OCI-LY1 (cell line): Measurements from ENCODE around the gene BPHL.

Experiments used
- H2AFZ ChIP-seq: fragments of 200-600 bp; sonication (generic), shearing (Covaris generic); 2 replicates; pipeline ENCODE4 v1.6.0; 2014; ENCODE audit warnings: antibody characterized with exemption, mild to moderate bottlenecking, low read length
- H3F3A ChIP-seq: fragments of 200-600 bp; sonication (generic), shearing (Covaris generic); 2 replicates; pipeline ENCODE4 v1.6.0; 2014; ENCODE audit warnings: mild to moderate bottlenecking, antibody characterized with exemption, low read length, moderate library complexity; ENCODE audit not compliant: insufficient read depth
- H3K27ac ChIP-seq: fragments of 200-600 bp; sonication (generic); 2 replicates; pipeline ENCODE4 v1.5.1; 2014; ENCODE audit warnings: low read length, mixed run types, mild to moderate bottlenecking, low read depth; ENCODE audit not compliant: poor library complexity, severe bottlenecking
- H3K27me3 ChIP-seq: fragments of 200-600 bp; sonication (generic); 2 replicates; pipeline ENCODE4 v1.6.0; 2014; ENCODE audit warnings: antibody characterized with exemption, mild to moderate bottlenecking, low read length, moderate library complexity; ENCODE audit not compliant: insufficient read depth
- H3K36me3 ChIP-seq: fragments of 200-600 bp; sonication (generic); 2 replicates; pipeline ENCODE4 v1.6.1; 2014; ENCODE audit warnings: mild to moderate bottlenecking, antibody characterized with exemption, low read length, moderate library complexity, mixed read lengths; ENCODE audit not compliant: insufficient read depth
- H3K4me1 ChIP-seq: fragments of 200-600 bp; sonication (generic); 2 replicates; pipeline ENCODE4 v1.5.1; 2014; ENCODE audit warnings: mild to moderate bottlenecking, low read length, moderate library complexity; ENCODE audit not compliant: insufficient read depth, severe bottlenecking
- H3K4me2 ChIP-seq: fragments of 200-600 bp; sonication (generic), shearing (Covaris generic); 2 replicates; pipeline ENCODE4 v1.6.1; 2014; ENCODE audit warnings: low read length
- H3K4me3 ChIP-seq: fragments of 200-600 bp; sonication (generic); 2 replicates; pipeline ENCODE4 v1.5.1; 2014; ENCODE audit warnings: low read length, low read depth, mild to moderate bottlenecking, mixed read lengths; ENCODE audit not compliant: poor library complexity, severe bottlenecking
- H3K79me2 ChIP-seq: fragments of 200-600 bp; shearing (Covaris generic); 2 replicates; pipeline ENCODE4 v1.6.1; 2016; ENCODE audit warnings: mixed run types, low read length, mixed read lengths; ENCODE audit not compliant: insufficient read depth
- H3K9ac ChIP-seq: fragments of 200-600 bp; sonication (generic), shearing (Covaris generic); 2 replicates; pipeline ENCODE4 v1.6.1; 2014; ENCODE audit warnings: mild to moderate bottlenecking, low read length, mixed read lengths
- H3K9me2 ChIP-seq: fragments of 200-600 bp; sonication (generic), shearing (Covaris generic); 2 replicates; pipeline ENCODE4 v1.6.1; 2014; ENCODE audit warnings: low read depth, mild to moderate bottlenecking, low read length, mixed read lengths
- H3K9me3 ChIP-seq: fragments of 200-600 bp; shearing (Covaris generic); 2 replicates; pipeline ENCODE4 v1.6.1; 2014; ENCODE audit warnings: low read length, mixed read lengths
- H4K20me1 ChIP-seq: fragments of 200-600 bp; sonication (generic), shearing (Covaris generic); 2 replicates; pipeline ENCODE4 v1.6.0; 2016; ENCODE audit warnings: mild to moderate bottlenecking, low read length; ENCODE audit not compliant: insufficient read depth
- EZH2 ChIP-seq: fragments of 200-600 bp; sonication (generic), shearing (Covaris generic); IDR thresholded peaks from 2 replicates; pipeline ENCODE4 v1.8.0; 2017; ENCODE audit warnings: borderline replicate concordance, mixed run types, mild to moderate bottlenecking, antibody characterized with exemption, low read length, moderate library complexity, mixed read lengths
- TF ChIP-seq, protein P1 (sequence below): fragments of 200-600 bp; sonication (generic), shearing (Covaris generic); IDR thresholded peaks from 2 replicates; pipeline ENCODE4 v1.5.1; 2017; ENCODE audit warnings: mild to moderate bottlenecking, antibody characterized with exemption, low read length, moderate library complexity, mixed read lengths

Gene BPHL

DNA sequence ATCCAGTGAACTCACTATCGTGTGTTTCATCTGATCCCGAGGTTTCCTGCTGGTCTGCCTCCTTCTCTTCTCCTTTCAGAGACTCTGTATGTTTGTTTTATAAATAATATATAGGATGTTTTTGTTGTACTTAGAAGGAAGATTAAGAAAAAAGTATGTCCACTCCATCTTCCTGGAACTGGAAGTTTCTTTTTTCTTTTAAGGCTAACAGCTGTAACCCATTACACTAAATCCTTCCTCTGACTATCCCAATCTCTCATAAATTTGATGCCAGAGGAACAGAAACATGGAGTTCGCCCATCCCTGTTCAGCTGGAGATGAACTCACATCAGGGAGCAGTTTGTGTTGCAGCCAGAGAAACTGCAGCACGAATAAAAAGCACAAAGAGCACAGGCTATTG is 29.5 kb upstream of the BPHL start:
- H3K4me1 ChIP-seq: no peaks in the 10 kb centered on the region
- no peak overlapping the region for H3K9ac ChIP-seq
- peaks cover 9% of the 10 kb centered on the region; the same call in 1 of the 2 replicates for H3F3A ChIP-seq
- no peak overlapping the region for H3K27ac ChIP-seq
- peaks cover 68% of the 10 kb centered on the region for H3K36me3 ChIP-seq
- no peak overlapping the region for H3K4me2 ChIP-seq
- H4K20me1 ChIP-seq: no peaks in the 10 kb centered on the region
- no peak for TF ChIP-seq EZH2
- TF ChIP-seq, protein P1, sequence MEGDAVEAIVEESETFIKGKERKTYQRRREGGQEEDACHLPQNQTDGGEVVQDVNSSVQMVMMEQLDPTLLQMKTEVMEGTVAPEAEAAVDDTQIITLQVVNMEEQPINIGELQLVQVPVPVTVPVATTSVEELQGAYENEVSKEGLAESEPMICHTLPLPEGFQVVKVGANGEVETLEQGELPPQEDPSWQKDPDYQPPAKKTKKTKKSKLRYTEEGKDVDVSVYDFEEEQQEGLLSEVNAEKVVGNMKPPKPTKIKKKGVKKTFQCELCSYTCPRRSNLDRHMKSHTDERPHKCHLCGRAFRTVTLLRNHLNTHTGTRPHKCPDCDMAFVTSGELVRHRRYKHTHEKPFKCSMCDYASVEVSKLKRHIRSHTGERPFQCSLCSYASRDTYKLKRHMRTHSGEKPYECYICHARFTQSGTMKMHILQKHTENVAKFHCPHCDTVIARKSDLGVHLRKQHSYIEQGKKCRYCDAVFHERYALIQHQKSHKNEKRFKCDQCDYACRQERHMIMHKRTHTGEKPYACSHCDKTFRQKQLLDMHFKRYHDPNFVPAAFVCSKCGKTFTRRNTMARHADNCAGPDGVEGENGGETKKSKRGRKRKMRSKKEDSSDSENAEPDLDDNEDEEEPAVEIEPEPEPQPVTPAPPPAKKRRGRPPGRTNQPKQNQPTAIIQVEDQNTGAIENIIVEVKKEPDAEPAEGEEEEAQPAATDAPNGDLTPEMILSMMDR: no peak
- H2AFZ ChIP-seq: no peak overlapping the region
- H3K9me3 ChIP-seq: peaks cover 15% of the 10 kb centered on the region
- H3K9me2 ChIP-seq: no peaks in the 10 kb centered on the region
- H3K27me3 ChIP-seq: no peaks in the 10 kb centered on the region
- H3K79me2 ChIP-seq: no peaks in the 10 kb centered on the region
- no peak overlapping the region for H3K4me3 ChIP-seq

DNA sequence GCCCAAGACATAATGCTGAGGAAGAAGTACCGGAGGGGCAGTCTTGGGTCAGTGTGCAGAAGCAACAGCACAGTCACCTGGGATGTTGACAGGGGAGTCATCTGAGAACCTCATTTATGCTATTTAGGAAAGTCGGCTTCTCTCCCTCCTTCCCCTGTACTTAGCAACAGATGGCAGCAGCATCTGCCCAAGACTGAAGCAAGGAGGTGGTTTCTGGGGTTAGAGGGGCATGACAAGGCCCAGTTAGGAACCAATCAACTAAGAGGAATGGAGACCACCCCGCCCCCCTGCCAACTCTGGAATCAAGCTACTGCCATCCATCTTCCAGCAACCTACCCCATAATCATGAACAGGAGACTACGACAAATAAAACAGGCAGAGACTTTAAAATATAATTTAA is 28.5 kb upstream of the BPHL start:
- no peak overlapping the region for H3K4me2 ChIP-seq
- no peaks in the 10 kb centered on the region for H3K4me1 ChIP-seq
- no peak overlapping the region for H3K27ac ChIP-seq
- H3K9me2 ChIP-seq: no peaks in the 10 kb centered on the region
- H3K9me3 ChIP-seq: peaks cover 20% of the 10 kb centered on the region
- no peaks in the 10 kb centered on the region for H3K27me3 ChIP-seq
- no peak overlapping the region for H3K4me3 ChIP-seq
- H3K36me3 ChIP-seq: peaks cover 67% of the 10 kb centered on the region
- TF ChIP-seq, protein P1: no peak
- TF ChIP-seq EZH2: no peak
- peaks cover 9% of the 10 kb centered on the region; the same call in 1 of the 2 replicates for H3F3A ChIP-seq
- H3K9ac ChIP-seq: no peak overlapping the region
- no peak overlapping the region for H2AFZ ChIP-seq
- H4K20me1 ChIP-seq: no peaks in the 10 kb centered on the region
- no peaks in the 10 kb centered on the region for H3K79me2 ChIP-seq

DNA sequence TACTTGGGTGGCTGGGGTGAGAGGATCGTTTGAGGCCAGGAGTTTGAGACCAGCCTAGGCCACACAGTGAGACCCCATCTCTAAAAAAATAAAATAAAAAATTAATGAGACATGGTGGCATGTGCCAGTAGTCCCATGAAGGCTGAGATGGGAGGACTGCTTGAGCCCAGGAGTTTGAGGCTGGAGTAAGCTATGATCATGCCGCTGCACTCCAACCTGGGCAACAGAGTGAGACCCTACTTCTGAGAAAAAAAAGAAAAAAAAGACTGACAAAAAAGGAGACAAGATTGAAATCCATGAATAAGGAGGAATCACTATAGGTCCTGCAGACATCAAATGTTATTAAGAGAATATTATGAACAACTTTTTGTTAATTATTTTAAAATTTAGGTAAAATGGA is 23.7 kb upstream of the BPHL start:
- H3F3A ChIP-seq: peaks cover 6% of the 10 kb centered on the region
- H3K27ac ChIP-seq: no peak overlapping the region
- H3K9ac ChIP-seq: no peak overlapping the region
- H3K9me3 ChIP-seq: peaks cover 18% of the 10 kb centered on the region
- H2AFZ ChIP-seq: no peak overlapping the region
- no peak overlapping the region for H3K4me3 ChIP-seq
- TF ChIP-seq, protein P1: no peak
- no peak for TF ChIP-seq EZH2
- H3K27me3 ChIP-seq: no peaks in the 10 kb centered on the region
- peaks cover 62% of the 10 kb centered on the region for H3K36me3 ChIP-seq
- H3K4me2 ChIP-seq: no peak overlapping the region
- H3K9me2 ChIP-seq: no peaks in the 10 kb centered on the region
- no peaks in the 10 kb centered on the region for H3K79me2 ChIP-seq
- H3K4me1 ChIP-seq: no peaks in the 10 kb centered on the region
- no peaks in the 10 kb centered on the region for H4K20me1 ChIP-seq
